ENCODE results near the gene CYTH1.
"Not testable (repeated sequence)": the region's sequence is repeated elsewhere in the genome, so short reads cannot be mapped to it uniquely, and the experiment has no call there.

CYTH1 gene

DNA sequence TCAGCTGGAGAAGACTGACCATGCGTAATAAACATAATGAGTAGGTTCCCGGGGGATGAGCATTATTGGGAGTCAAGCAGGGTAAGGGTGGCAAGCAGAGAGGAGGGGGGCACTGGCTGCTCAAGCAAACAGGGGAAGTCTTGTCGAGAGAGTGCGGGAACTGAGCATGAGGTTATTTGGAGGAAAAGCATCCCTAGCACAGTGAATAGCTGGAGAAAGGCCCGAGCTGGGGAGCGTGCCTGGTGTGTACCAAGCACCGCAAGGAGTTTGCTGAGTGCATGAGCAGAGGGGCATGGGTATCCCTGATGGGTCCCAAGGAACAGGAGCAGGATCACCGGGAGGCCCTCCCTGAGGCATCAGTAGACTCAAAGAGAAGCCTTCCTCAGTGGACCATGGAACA, 17.2 kb downstream of the CYTH1 start:
- H3K27ac ChIP-seq (ENCODE audit: insufficient read depth, low read depth, low read length, poor library complexity, severe bottlenecking), result no peak overlapping the region
- H3K36me3 ChIP-seq (ENCODE audit: control insufficient read depth, insufficient read depth, low read length), result no peaks in the 10 kb centered on the region
- no peaks in the 10 kb centered on the region for H3K9me3 ChIP-seq (ENCODE audit: control insufficient read depth, low read length)
- 94 to 96% methylated on average over 8 of the region's 8 CpGs for WGBS, 2 experiments
- H3K4me3 ChIP-seq (ENCODE audit: insufficient read depth, low read depth, low read length), result no peak overlapping the region
- H3K4me1 ChIP-seq (ENCODE audit: control insufficient read depth, insufficient read depth, low read length), result no peaks in the 10 kb centered on the region
- no peaks in the 10 kb centered on the region for H3K27me3 ChIP-seq (ENCODE audit: control insufficient read depth, insufficient read depth, low read length, poor library complexity, severe bottlenecking)

DNA sequence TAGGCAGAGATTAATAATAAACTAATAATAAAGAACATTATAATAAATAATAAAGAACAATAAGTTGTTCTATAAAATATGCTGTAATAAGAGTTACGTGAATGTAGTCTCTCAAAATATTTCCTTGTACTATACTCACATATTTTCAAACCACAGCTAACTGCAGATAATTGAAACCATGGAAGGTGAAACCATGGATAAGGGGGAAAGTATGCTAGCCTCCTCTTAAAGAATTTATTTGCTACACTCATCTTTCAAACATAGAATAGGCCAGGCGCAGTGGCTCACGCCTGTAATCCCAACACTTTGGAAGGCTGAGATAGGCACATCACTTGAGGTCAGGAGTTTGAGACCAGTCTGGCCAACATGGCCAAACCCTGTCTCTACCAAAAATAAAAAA, 18.5 kb downstream of the CYTH1 start:
- Histone ChIP-seq H3K27me3 (ENCODE audit: control insufficient read depth, insufficient read depth, low read length, poor library complexity, severe bottlenecking) (no peaks in the 10 kb centered on the region), H3K4me1 (ENCODE audit: control insufficient read depth, insufficient read depth, low read length) (peaks cover 11% of the 10 kb centered on the region), H3K36me3 (ENCODE audit: control insufficient read depth, insufficient read depth, low read length) (no peaks in the 10 kb centered on the region), H3K27ac (ENCODE audit: insufficient read depth, low read depth, low read length, poor library complexity, severe bottlenecking) (no peak overlapping the region), H3K4me3 (ENCODE audit: insufficient read depth, low read depth, low read length) (no peak overlapping the region), H3K9me3 (ENCODE audit: control insufficient read depth, low read length) (no peaks in the 10 kb centered on the region)
- 97 to 98% methylated on average over 2 to 3 of the region's 3 CpGs for WGBS, 2 experiments

DNA sequence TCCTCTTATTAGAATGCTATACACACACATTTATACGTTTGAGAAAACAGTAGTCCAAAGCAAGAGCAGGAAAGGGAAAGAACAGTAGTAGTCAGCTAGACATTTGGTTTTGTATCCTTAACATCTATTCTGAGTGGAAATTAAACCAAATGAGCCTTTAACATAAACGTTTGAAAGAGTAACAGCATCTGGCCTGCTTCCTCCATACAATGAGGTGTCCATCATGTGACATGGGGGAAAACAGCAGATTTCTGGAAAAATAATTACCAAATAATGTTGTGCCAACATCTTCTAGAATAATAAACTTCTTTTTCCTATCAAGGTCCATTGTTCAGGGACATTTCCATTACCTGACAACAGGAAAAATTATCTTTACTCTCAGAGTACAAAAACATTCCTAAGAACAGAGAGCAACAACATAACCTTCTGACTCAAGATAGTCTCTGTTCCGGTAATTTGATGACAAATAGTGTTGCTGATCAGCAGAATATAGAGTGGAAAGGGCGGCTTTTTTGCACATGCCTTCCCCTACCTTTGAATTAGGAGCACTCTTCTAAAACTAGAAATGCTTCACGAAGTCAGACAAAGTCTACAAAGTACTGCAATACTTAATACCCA, 20.2 kb downstream of the CYTH1 start:
- no peaks in the 10 kb centered on the region for H3K36me3 ChIP-seq (ENCODE audit: control insufficient read depth, insufficient read depth, low read length)
- no peaks in the 10 kb centered on the region for H3K9me3 ChIP-seq (ENCODE audit: control insufficient read depth, low read length)
- 93 to 97% methylated on average over 5 of the region's 5 CpGs for WGBS, 2 experiments
- no peaks in the 10 kb centered on the region for H3K27me3 ChIP-seq (ENCODE audit: control insufficient read depth, insufficient read depth, low read length, poor library complexity, severe bottlenecking)
- no peak overlapping the region for H3K27ac ChIP-seq (ENCODE audit: insufficient read depth, low read depth, low read length, poor library complexity, severe bottlenecking)
- H3K4me3 ChIP-seq (ENCODE audit: insufficient read depth, low read depth, low read length), result no peak overlapping the region
- H3K4me1 ChIP-seq (ENCODE audit: control insufficient read depth, insufficient read depth, low read length), result peaks cover 12% of the 10 kb centered on the region

DNA sequence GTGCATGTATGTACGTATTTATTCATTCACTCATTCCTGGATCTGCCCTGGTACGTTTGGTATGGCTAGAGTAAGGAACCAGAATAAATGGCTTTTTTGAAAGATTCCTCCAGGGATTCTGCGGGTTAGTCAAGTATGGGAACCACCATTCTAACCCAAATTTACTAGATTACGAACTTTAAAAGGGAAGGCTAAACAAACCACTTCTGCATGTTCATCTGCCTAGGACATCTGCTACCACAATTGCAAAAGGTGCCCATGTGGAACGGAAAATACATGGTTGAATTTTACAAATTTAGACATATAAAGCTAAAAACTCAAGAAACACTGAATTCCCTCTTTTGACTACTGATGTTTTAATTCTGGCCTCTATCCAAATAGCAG, 22.1 kb downstream of the CYTH1 start:
- WGBS, 2 experiments, result 94 to 97% methylated on average over 5 of the region's 5 CpGs
- H3K4me3 ChIP-seq (ENCODE audit: insufficient read depth, low read depth, low read length), result no peak overlapping the region
- no peaks in the 10 kb centered on the region for H3K27me3 ChIP-seq (ENCODE audit: control insufficient read depth, insufficient read depth, low read length, poor library complexity, severe bottlenecking)
- no peaks in the 10 kb centered on the region for H3K36me3 ChIP-seq (ENCODE audit: control insufficient read depth, insufficient read depth, low read length)
- no peak overlapping the region for H3K27ac ChIP-seq (ENCODE audit: insufficient read depth, low read depth, low read length, poor library complexity, severe bottlenecking)
- H3K4me1 ChIP-seq (ENCODE audit: control insufficient read depth, insufficient read depth, low read length), result peaks cover 12% of the 10 kb centered on the region
- no peaks in the 10 kb centered on the region for H3K9me3 ChIP-seq (ENCODE audit: control insufficient read depth, low read length)

DNA sequence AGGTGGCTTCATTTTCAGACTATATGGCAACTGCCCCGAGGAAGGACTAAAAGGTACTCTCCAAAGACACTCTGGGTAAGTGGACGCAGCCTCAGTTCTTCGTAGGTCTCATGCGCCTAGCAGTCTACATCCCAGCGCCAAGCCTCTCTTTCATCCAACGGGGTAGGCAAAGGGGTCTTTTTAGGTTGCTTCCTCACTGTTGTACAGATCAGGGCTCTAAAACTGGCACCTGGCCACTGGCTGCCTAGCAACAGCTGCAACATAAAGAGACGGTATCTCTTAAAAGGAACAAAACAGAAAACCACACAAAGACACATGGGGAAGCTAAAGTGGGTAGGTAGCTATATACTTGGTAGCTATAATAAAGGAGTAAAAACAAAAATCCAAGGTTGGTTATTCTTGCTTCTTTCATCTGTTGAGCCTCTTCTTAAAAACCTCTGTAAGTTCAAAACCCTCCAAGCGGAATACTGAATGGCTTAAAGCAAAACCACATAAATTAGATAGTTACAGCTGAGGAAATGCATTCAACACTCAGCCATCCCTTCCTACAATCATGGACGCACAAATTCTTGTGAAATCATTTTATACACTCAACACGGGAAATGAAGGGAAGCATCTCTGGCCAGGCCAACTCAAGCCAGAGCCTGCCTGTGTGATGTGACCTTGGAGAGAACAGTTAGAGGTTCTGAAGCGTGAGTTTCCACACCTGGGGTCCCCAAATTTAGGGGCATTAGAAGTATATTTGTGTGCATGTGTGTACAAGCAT, 22.7 kb downstream of the CYTH1 start:
- Histone ChIP-seq H3K36me3 (ENCODE audit: control insufficient read depth, insufficient read depth, low read length) (no peaks in the 10 kb centered on the region), H3K9me3 (ENCODE audit: control insufficient read depth, low read length) (no peaks in the 10 kb centered on the region), H3K27me3 (ENCODE audit: control insufficient read depth, insufficient read depth, low read length, poor library complexity, severe bottlenecking) (no peaks in the 10 kb centered on the region), H3K4me3 (ENCODE audit: insufficient read depth, low read depth, low read length) (no peak overlapping the region), H3K4me1 (ENCODE audit: control insufficient read depth, insufficient read depth, low read length) (peaks cover 12% of the 10 kb centered on the region), H3K27ac (ENCODE audit: insufficient read depth, low read depth, low read length, poor library complexity, severe bottlenecking) (no peak overlapping the region)
- 95 to 96% methylated on average over 10 to 11 of the region's 11 CpGs for WGBS, 2 experiments

DNA sequence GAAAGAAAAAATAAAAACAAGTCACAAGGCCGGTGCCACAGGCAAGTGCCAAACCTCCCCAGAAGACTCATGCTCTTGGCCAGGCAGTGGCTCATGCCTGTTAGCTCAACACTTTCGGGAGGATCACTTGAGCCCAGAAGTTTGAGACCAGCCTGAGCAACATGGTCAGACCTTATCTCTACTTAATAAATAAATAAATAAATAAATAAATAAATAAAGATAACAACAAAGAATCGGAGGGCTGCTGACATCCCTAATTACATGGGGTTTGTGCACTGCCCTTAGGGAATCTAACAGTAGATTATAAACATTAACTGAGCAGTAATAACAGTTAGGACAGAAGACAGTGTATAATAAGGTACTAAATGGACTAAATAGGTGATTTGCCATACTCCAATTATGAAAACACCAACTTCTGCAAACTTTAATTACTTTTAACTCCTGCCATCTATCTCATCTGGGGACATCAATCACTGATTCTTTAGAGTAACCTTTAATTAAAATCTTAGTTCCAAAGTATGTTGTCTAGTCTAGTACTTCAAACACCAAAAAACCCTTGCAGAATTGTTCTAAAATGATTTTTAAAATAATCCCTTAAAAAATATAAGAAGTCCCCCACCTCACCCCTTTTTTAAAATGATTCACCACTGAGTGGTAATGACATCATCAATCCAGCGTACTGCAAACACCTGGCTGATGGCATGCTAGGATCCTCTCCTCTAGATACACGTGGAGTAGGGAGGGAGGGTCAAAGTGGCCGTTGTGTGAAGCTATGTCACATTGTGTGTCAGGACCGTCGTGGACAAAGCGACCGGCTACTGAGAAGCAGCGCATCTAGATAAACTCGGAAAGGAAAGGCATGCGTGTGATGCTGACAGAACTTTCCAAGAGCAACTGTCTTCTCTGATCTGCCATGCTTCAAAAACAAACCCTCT, 28.5 kb downstream of the CYTH1 start:
- 92 to 95% methylated on average over 12 to 13 of the region's 13 CpGs for WGBS, 2 experiments
- Histone ChIP-seq H3K27me3 (ENCODE audit: control insufficient read depth, insufficient read depth, low read length, poor library complexity, severe bottlenecking) (no peaks in the 10 kb centered on the region), H3K4me3 (ENCODE audit: insufficient read depth, low read depth, low read length) (no peak overlapping the region), H3K9me3 (ENCODE audit: control insufficient read depth, low read length) (no peaks in the 10 kb centered on the region), H3K4me1 (ENCODE audit: control insufficient read depth, insufficient read depth, low read length) (peaks cover 1% of the 10 kb centered on the region), H3K27ac (ENCODE audit: insufficient read depth, low read depth, low read length, poor library complexity, severe bottlenecking) (no peak overlapping the region), H3K36me3 (ENCODE audit: control insufficient read depth, insufficient read depth, low read length) (no peaks in the 10 kb centered on the region)

DNA sequence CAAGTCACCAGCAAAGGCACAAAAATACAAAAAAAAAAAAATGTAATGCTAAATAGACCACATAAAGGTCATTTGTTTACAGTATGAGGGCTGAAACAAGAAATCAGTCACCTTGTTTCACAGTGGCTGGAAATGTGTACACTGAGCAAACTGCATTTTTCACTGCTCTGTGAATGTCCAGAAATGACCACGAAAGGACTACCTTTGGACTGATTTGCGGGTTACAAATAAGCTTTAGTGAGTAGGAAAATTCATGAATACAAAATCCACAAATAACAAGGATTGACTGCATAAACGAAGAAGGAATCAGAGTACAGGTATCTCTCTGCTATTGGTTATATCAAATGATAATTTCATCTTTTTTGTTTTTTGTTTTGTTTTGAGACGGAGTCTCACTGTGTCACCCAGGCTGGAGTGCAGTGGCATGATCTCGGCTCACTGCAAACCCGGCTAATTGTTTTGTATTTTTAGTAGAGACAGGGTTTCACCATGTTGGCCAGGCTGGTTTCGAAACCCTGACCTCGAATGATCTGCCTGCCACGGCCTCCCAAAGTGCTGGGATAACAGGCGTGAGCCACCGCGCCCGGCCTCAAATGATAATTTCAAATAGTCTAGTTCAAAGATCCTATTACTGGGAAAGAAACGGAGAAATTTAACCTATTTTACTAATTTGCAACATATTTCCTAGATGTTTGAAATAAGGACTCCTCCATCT, 30.5 kb downstream of the CYTH1 start:
- H3K36me3 ChIP-seq (ENCODE audit: control insufficient read depth, insufficient read depth, low read length), result no peaks in the 10 kb centered on the region
- WGBS, 2 experiments, result 94 to 95% methylated on average over 14 of the region's 14 CpGs
- no peak overlapping the region for H3K27ac ChIP-seq (ENCODE audit: insufficient read depth, low read depth, low read length, poor library complexity, severe bottlenecking)
- H3K4me3 ChIP-seq (ENCODE audit: insufficient read depth, low read depth, low read length), result no peak overlapping the region
- H3K27me3 ChIP-seq (ENCODE audit: control insufficient read depth, insufficient read depth, low read length, poor library complexity, severe bottlenecking), result no peaks in the 10 kb centered on the region
- no peaks in the 10 kb centered on the region for H3K4me1 ChIP-seq (ENCODE audit: control insufficient read depth, insufficient read depth, low read length)
- no peaks in the 10 kb centered on the region for H3K9me3 ChIP-seq (ENCODE audit: control insufficient read depth, low read length)

DNA sequence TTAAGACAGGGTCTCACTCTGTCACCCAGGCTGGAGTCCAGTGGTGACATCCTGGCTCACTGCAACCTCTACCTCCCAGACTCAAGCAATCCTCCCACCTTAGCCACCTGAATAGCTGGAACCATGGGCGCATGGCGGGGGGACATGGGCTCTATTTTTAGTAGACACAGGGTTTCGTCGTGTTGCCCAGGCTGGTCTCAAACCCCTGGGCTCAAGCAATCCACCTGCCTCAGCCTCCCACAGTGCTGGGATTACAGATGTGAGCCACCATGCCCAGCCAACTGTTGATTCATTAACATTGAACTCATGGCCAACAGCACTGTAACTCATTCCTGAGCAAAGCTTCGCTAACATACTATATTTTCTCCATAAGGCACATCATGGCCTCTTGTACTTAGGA, 31.1 kb downstream of the CYTH1 start:
- H3K27me3 ChIP-seq (ENCODE audit: control insufficient read depth, insufficient read depth, low read length, poor library complexity, severe bottlenecking); H3K27ac ChIP-seq (ENCODE audit: insufficient read depth, low read depth, low read length, poor library complexity, severe bottlenecking); H3K36me3 ChIP-seq (ENCODE audit: control insufficient read depth, insufficient read depth, low read length); H3K4me3 ChIP-seq (ENCODE audit: insufficient read depth, low read depth, low read length); H3K4me1 ChIP-seq (ENCODE audit: control insufficient read depth, insufficient read depth, low read length); H3K9me3 ChIP-seq (ENCODE audit: control insufficient read depth, low read length): not testable (repeated sequence)
- WGBS, 2 experiments, result 86 to 93% methylated on average over 5 of the region's 5 CpGs

DNA sequence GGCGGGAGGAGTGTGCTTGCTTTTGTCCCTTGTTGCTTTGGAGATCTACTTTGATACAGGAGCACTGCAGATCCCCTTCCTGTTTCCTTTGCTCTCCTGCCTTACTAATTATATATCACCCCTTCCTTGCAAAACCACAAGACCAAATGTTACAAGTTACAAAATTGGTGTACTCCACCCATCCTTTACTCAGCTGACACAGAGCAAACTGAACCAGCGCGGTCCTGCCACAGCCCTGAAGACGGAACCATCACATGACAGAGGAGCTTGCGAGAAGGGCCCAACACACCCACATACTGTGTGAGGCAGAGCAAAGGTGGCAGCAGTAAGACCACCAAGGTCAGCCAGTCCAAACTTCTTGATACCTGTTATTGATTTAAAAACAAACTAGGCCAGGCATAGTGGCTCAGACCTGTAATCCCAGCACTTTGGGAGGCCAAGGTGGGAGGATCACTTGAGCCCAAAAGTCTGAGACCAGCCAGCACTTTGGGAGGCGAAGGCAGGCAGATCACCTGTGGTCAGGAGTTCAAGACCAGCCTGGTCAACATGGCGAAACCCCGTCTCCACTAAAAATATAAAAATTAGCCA, 33.2 kb downstream of the CYTH1 start:
- Histone ChIP-seq H3K36me3 (ENCODE audit: control insufficient read depth, insufficient read depth, low read length) (no peaks in the 10 kb centered on the region), H3K9me3 (ENCODE audit: control insufficient read depth, low read length) (no peaks in the 10 kb centered on the region), H3K4me3 (ENCODE audit: insufficient read depth, low read depth, low read length) (no peak overlapping the region), H3K4me1 (ENCODE audit: control insufficient read depth, insufficient read depth, low read length) (no peaks in the 10 kb centered on the region), H3K27ac (ENCODE audit: insufficient read depth, low read depth, low read length, poor library complexity, severe bottlenecking) (no peak overlapping the region), H3K27me3 (ENCODE audit: control insufficient read depth, insufficient read depth, low read length, poor library complexity, severe bottlenecking) (no peaks in the 10 kb centered on the region)
- 91% methylated on average over 8 of the region's 8 CpGs for WGBS, 2 experiments

Measured in ectodermal cell (in vitro differentiated cells).